ENCODE measurements around the gene HHAT. TPM values are rescaled to one million over a fixed set of nuclear protein-coding genes. Genes with fewer than 3 reads are reported as not detected.

The HHAT gene
- total RNA-seq, 1 experiment from 2014 or later: 2.3 TPM

GRCh38 chr1:210303391-210303790, 25.3 kb upstream of the HHAT start:
- Histone ChIP-seq H3K4me3 (ENCODE audit: low read length) (no peak overlapping the region), H3K4me2 (ENCODE audit: low read depth, low read length, poor library complexity, severe bottlenecking) (no peak overlapping the region), H3K9ac (ENCODE audit: low read length) (no peak overlapping the region), H2AFZ (ENCODE audit: low read length) (no peak overlapping the region), H3K9me2 (replicated peaks; ENCODE audit: insufficient read depth, low read length) (no peaks in the 10 kb centered on the region), H4K20me1 (ENCODE audit: insufficient read depth, low read depth, low read length) (no peaks in the 10 kb centered on the region), H3K4me1 (ENCODE audit: low read length) (no peaks in the 10 kb centered on the region), H3K27ac (ENCODE audit: low read length) (no peak overlapping the region), H3K27me3 (ENCODE audit: low read length) (no peaks in the 10 kb centered on the region), H3K79me2 (ENCODE audit: low read length) (no peaks in the 10 kb centered on the region), H3K36me3 (ENCODE audit: insufficient read depth, low read length) (no peaks in the 10 kb centered on the region), H3K9me3 (ENCODE audit: low read length) (no peaks in the 10 kb centered on the region)
- DNase-seq: no peak

GRCh38 chr1:210310562-210311153, 18.0 kb upstream of the HHAT start:
- no peaks in the 10 kb centered on the region for H3K9me3 ChIP-seq (ENCODE audit: low read length)
- H3K79me2 ChIP-seq (ENCODE audit: low read length): no peaks in the 10 kb centered on the region
- H3K27ac ChIP-seq (ENCODE audit: low read length): no peak overlapping the region
- H3K9me2 ChIP-seq (replicated peaks; ENCODE audit: insufficient read depth, low read length): no peaks in the 10 kb centered on the region
- H3K36me3 ChIP-seq (ENCODE audit: insufficient read depth, low read length): no peaks in the 10 kb centered on the region
- no peaks in the 10 kb centered on the region for H4K20me1 ChIP-seq (ENCODE audit: insufficient read depth, low read depth, low read length)
- no peak overlapping the region for H2AFZ ChIP-seq (ENCODE audit: low read length)
- no peak overlapping the region for H3K4me3 ChIP-seq (ENCODE audit: low read length)
- no peak for DNase-seq
- no peaks in the 10 kb centered on the region for H3K27me3 ChIP-seq (ENCODE audit: low read length)
- H3K4me2 ChIP-seq (ENCODE audit: low read depth, low read length, poor library complexity, severe bottlenecking): peak overlapping the region; percentile 27
- H3K9ac ChIP-seq (ENCODE audit: low read length): no peak overlapping the region
- H3K4me1 ChIP-seq (ENCODE audit: low read length): peaks cover 10% of the 10 kb centered on the region

GRCh38 chr1:210311726-210312493, 16.8 kb upstream of the HHAT start:
- H2AFZ ChIP-seq (ENCODE audit: low read length): no peak overlapping the region
- H3K79me2 ChIP-seq (ENCODE audit: low read length): no peaks in the 10 kb centered on the region
- H3K27me3 ChIP-seq (ENCODE audit: low read length): no peaks in the 10 kb centered on the region
- H3K9me3 ChIP-seq (ENCODE audit: low read length): no peaks in the 10 kb centered on the region
- peaks cover 10% of the 10 kb centered on the region for H3K4me1 ChIP-seq (ENCODE audit: low read length)
- no peaks in the 10 kb centered on the region for H3K36me3 ChIP-seq (ENCODE audit: insufficient read depth, low read length)
- no peaks in the 10 kb centered on the region for H4K20me1 ChIP-seq (ENCODE audit: insufficient read depth, low read depth, low read length)
- H3K9me2 ChIP-seq (replicated peaks; ENCODE audit: insufficient read depth, low read length): no peaks in the 10 kb centered on the region
- H3K4me2 ChIP-seq (ENCODE audit: low read depth, low read length, poor library complexity, severe bottlenecking): peak overlapping the region; percentile 27
- H3K27ac ChIP-seq (ENCODE audit: low read length): no peak overlapping the region
- H3K4me3 ChIP-seq (ENCODE audit: low read length): peak overlapping the region; percentile 24; the same call in 1 of the 2 replicates
- no peak overlapping the region for H3K9ac ChIP-seq (ENCODE audit: low read length)
- no peak for DNase-seq

- Histone ChIP-seq H3K4me1 (ENCODE audit: low read length) (peaks cover 10% of the 10 kb centered on the region), H3K4me3 (ENCODE audit: low read length) (no peak overlapping the region), H3K79me2 (ENCODE audit: low read length) (no peaks in the 10 kb centered on the region), H3K9ac (ENCODE audit: low read length) (no peak overlapping the region), H3K4me2 (ENCODE audit: low read depth, low read length, poor library complexity, severe bottlenecking) (no peak overlapping the region), H3K27me3 (ENCODE audit: low read length) (no peaks in the 10 kb centered on the region), H4K20me1 (ENCODE audit: insufficient read depth, low read depth, low read length) (no peaks in the 10 kb centered on the region), H3K9me2 (replicated peaks; ENCODE audit: insufficient read depth, low read length) (no peaks in the 10 kb centered on the region), H3K9me3 (ENCODE audit: low read length) (no peaks in the 10 kb centered on the region), H3K36me3 (ENCODE audit: insufficient read depth, low read length) (no peaks in the 10 kb centered on the region), H2AFZ (ENCODE audit: low read length) (no peak overlapping the region), H3K27ac (ENCODE audit: low read length) (no peak overlapping the region)
- no peak for DNase-seq
Measured at GRCh38 chr1:210313046-210313595, 15.6 kb upstream of the HHAT start.

- Histone ChIP-seq H3K27ac (ENCODE audit: low read length) (no peak overlapping the region), H3K9me3 (ENCODE audit: low read length) (no peaks in the 10 kb centered on the region), H3K9ac (ENCODE audit: low read length) (no peak overlapping the region)
Measured at GRCh38 chr1:210313921-210314320, 14.8 kb upstream of the HHAT start.

GRCh38 chr1:210315529-210315928, 13.2 kb upstream of the HHAT start:
- H3K27me3 ChIP-seq (ENCODE audit: low read length): no peaks in the 10 kb centered on the region
- no peak for DNase-seq
- no peaks in the 10 kb centered on the region for H3K9me2 ChIP-seq (replicated peaks; ENCODE audit: insufficient read depth, low read length)
- H3K27ac ChIP-seq (ENCODE audit: low read length): no peak overlapping the region
- H3K79me2 ChIP-seq (ENCODE audit: low read length): no peaks in the 10 kb centered on the region
- no peaks in the 10 kb centered on the region for H3K9me3 ChIP-seq (ENCODE audit: low read length)
- no peak overlapping the region for H3K9ac ChIP-seq (ENCODE audit: low read length)
- no peak overlapping the region for H3K4me2 ChIP-seq (ENCODE audit: low read depth, low read length, poor library complexity, severe bottlenecking)
- H3K4me3 ChIP-seq (ENCODE audit: low read length): no peak overlapping the region
- peaks cover 10% of the 10 kb centered on the region for H3K4me1 ChIP-seq (ENCODE audit: low read length)
- no peaks in the 10 kb centered on the region for H3K36me3 ChIP-seq (ENCODE audit: insufficient read depth, low read length)
- H4K20me1 ChIP-seq (ENCODE audit: insufficient read depth, low read depth, low read length): no peaks in the 10 kb centered on the region
- no peak overlapping the region for H2AFZ ChIP-seq (ENCODE audit: low read length)

More at GRCh38 chr1:210313921-210314320, 14.8 kb upstream of the HHAT start:
- Histone ChIP-seq H4K20me1 (ENCODE audit: insufficient read depth, low read depth, low read length) (no peaks in the 10 kb centered on the region), H3K4me2 (ENCODE audit: low read depth, low read length, poor library complexity, severe bottlenecking) (no peak overlapping the region), H3K9me2 (replicated peaks; ENCODE audit: insufficient read depth, low read length) (no peaks in the 10 kb centered on the region), H3K4me3 (ENCODE audit: low read length) (no peak overlapping the region), H3K36me3 (ENCODE audit: insufficient read depth, low read length) (no peaks in the 10 kb centered on the region), H3K4me1 (ENCODE audit: low read length) (peaks cover 10% of the 10 kb centered on the region), H2AFZ (ENCODE audit: low read length) (no peak overlapping the region), H3K79me2 (ENCODE audit: low read length) (no peaks in the 10 kb centered on the region), H3K27me3 (ENCODE audit: low read length) (no peaks in the 10 kb centered on the region)
- no peak for DNase-seq

GRCh38 chr1:210321131-210321530, 7.6 kb upstream of the HHAT start:
- Histone ChIP-seq H3K4me2 (ENCODE audit: low read depth, low read length, poor library complexity, severe bottlenecking) (no peak overlapping the region), H3K27me3 (ENCODE audit: low read length) (no peaks in the 10 kb centered on the region), H3K9me3 (ENCODE audit: low read length) (peaks cover 4% of the 10 kb centered on the region), H3K9ac (ENCODE audit: low read length) (no peak overlapping the region), H3K36me3 (ENCODE audit: insufficient read depth, low read length) (no peaks in the 10 kb centered on the region), H3K4me1 (ENCODE audit: low read length) (no peaks in the 10 kb centered on the region), H3K4me3 (ENCODE audit: low read length) (no peak overlapping the region), H3K9me2 (replicated peaks; ENCODE audit: insufficient read depth, low read length) (no peaks in the 10 kb centered on the region), H2AFZ (ENCODE audit: low read length) (no peak overlapping the region), H3K79me2 (ENCODE audit: low read length) (no peaks in the 10 kb centered on the region), H3K27ac (ENCODE audit: low read length) (no peak overlapping the region), H4K20me1 (ENCODE audit: insufficient read depth, low read depth, low read length) (no peaks in the 10 kb centered on the region)
- no peak for DNase-seq

GRCh38 chr1:210321552-210321951, 7.2 kb upstream of the HHAT start:
- no peaks in the 10 kb centered on the region for H3K27me3 ChIP-seq (ENCODE audit: low read length)
- H3K4me1 ChIP-seq (ENCODE audit: low read length): no peaks in the 10 kb centered on the region
- H3K36me3 ChIP-seq (ENCODE audit: insufficient read depth, low read length): no peaks in the 10 kb centered on the region
- peaks cover 4% of the 10 kb centered on the region for H3K9me3 ChIP-seq (ENCODE audit: low read length)
- no peak for DNase-seq
- H2AFZ ChIP-seq (ENCODE audit: low read length): no peak overlapping the region
- H3K27ac ChIP-seq (ENCODE audit: low read length): no peak overlapping the region
- H3K4me2 ChIP-seq (ENCODE audit: low read depth, low read length, poor library complexity, severe bottlenecking): no peak overlapping the region
- H3K4me3 ChIP-seq (ENCODE audit: low read length): no peak overlapping the region
- no peaks in the 10 kb centered on the region for H4K20me1 ChIP-seq (ENCODE audit: insufficient read depth, low read depth, low read length)
- H3K79me2 ChIP-seq (ENCODE audit: low read length): no peaks in the 10 kb centered on the region
- no peak overlapping the region for H3K9ac ChIP-seq (ENCODE audit: low read length)
- no peaks in the 10 kb centered on the region for H3K9me2 ChIP-seq (replicated peaks; ENCODE audit: insufficient read depth, low read length)

Data from Karpas-422 (cell line).